GM21367 (cell line): ENCODE data around the gene STPG3.
"Not testable (repeated sequence)": the region's sequence is repeated elsewhere in the genome, so short reads cannot be mapped to it uniquely, and the experiment has no call there.

ENCODE experiments used
- ATAC-seq: cut with Tn5 transposase; IDR thresholded peaks from one replicate; pipeline ENCODE4 v1.9.1; 2021; ENCODE audit not compliant: unreplicated experiment

The STPG3 gene

GRCh38 chr9:137244486-137245449 is 6.3 kb upstream of the STPG3 start:
- ATAC-seq = no peak

DNA sequence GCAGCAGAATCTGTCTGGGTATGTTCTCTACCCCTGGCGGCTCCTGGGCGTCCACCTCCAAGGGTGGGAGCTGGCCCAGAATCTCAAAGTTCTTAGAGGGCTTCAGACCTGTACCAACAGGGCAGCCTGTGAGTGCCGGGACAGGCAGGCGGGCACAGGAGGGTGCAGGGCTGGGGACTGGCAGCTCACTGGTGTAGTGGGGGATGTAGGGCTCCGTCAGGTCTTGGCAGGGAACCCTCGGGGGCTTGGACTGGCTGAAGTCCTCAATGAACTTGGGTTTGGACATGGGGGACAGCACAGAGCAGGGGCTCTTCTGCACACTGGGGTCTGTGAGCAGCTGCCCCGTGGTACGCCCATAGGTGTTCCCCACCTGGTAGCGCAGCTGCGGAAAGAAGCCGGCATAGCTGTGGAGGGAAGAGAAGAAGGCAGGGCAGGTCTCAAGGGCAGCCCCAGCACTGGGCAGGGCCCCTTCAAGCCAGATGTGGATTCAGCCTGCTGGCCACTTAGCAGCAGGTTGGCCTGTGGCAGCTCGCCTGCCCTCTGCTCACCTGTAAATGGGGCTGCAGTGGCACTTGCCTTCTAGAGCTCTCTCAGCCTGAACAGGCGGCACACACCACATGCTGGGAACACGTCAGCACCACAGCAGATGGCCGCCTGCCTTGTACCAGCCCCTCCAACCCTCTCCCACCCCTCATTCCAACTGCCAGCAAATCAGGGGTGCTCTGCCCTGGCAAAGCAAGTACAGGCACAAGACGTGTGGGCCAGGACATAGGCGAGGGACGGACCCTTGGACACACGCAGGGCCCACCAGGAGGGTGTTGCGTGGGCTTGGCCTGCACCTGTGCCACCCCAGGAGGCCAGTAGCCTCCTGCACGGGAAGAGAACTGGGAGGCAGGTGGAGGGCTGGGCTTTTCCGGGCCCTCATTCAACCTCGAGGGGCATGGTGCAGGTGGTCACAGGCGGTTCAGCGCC is 5.3 kb upstream of the STPG3 start:
- ATAC-seq = no peak

DNA sequence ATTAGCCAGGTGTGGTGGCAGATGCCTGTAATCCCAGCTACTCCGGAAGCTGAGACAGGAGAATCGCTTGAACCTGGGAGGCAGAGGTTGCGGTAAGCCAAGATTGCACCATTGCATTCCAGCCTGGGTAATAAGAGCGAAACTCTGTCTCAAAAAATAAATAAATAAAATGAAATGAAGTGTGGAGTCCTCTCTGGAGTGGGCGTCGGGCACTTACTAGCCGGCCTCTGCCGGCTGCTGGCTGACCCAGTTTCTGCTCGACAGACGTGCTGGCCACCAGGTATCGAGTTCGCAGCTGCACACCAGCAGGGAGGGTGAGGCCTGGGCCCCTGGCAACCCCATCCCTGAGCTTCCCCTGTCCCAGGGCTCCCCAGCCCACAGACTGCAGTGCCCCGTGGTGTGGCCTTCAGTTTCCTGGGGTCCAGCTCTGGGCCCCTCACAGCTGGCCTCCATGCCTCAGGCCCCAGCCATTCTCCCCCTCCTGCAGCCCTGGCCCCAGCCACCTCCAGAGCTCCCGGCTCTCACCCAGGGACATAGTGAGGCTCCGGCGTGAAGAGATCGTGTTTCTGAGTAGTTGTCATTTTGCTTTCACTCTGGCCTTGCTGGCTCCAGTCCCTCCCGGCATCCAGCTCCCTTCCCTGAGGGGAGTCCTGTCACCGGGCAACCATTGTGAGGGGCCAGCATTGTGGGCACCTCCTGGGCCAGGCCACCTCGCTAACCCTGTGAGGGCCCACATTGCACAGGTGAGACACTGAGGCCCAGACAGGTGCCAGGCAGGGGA is 3.8 kb upstream of the STPG3 start:
- no peak for ATAC-seq

DNA sequence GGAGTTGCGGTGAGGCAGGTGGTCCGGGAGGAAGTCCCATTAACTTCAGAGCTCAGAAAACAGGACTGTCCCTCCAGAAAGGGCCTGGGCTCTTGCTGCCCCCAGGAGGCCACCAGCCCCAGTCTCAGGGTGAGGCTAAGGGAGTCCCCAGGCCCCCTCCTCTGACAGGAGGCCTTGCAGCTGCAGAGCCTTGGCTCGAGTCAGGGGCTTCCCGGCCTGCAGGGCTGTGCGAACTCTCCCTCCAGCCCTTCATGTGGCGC is 3.2 kb upstream of the STPG3 start:
- no peak for ATAC-seq

- ATAC-seq = no peak
Observed at GRCh38 chr9:137250329-137251193, 525 bp upstream of the STPG3 start.

GRCh38 chr9:137251490-137252268 is 593 bp downstream of the STPG3 start:
- ATAC-seq = no peak

GRCh38 chr9:137252555-137253506 is 1.7 kb downstream of the STPG3 start:
- ATAC-seq = no peak

- ATAC-seq = no peak
Observed at GRCh38 chr9:137253717-137254623, 2.9 kb downstream of the STPG3 start.

DNA sequence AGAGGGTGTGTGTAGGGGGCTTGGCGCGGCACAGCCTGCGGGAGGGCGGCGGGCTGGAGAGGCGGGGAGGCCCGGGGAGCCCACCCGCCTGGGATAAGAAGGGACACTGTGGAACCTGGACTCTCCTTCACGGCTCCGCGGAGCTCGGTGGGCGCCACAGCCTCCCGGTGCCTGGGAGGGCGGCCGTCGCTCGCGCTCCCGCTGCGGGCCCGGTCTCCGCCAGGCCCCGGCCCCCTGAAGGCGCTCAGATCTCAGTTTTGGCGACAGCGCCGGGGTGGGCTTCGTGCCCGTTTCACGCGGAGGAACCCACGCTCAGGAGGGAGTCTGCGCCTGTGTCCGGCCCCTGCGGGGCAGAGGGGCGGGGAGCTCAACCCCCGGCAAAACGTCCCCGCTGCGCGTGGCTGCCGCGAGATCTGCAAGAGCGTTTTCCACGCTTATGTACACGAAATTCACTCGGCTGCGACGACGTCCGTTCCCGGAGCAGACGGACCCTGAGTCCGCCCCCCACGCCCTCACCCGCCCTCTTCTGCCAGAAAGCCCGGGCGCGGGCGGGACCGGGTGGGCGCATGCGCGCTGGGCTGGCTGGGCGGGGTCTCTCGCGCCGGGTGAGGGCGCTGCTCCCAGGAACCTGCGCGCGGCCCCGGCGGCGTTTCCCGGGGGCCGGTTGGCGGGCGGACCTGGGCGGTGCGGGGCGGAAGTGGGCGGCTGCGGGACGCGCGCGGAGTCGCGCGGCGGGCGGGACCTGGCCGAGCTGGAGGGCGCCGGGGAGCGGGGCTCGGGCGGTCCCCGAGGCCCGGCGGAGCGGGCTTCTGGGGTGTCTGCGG is 3.8 kb downstream of the STPG3 start, which contains the start of gene NELFB:
Gene NELFB, plus strand, starts transcription at position 704 of the 824 bp plus-strand sequence.
- peak; percentile 64 for ATAC-seq

- ATAC-seq = no peak
Observed at GRCh38 chr9:137255448-137256114, 4.5 kb downstream of the STPG3 start.

DNA sequence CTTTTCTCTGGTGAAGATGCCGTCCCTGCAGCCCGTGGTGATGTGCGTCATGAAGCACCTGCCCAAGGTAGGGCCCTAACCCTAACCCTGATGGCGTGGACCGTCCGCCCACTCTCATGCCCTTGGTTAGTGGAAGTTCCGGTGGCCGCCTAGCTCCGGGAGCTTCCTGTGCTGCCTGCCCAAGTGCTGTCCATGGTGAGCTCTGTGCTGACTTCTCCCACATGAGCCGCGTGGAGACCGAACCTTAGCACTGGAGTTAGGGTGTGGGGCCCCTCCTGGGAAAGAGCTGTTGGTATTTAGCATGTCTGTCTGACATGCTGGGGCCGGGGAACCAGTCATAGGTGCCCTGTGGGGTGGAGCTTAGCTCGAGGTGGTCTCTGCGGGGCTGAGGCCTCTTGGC is 5.3 kb downstream of the STPG3 start:
- ATAC-seq = no peak

DNA sequence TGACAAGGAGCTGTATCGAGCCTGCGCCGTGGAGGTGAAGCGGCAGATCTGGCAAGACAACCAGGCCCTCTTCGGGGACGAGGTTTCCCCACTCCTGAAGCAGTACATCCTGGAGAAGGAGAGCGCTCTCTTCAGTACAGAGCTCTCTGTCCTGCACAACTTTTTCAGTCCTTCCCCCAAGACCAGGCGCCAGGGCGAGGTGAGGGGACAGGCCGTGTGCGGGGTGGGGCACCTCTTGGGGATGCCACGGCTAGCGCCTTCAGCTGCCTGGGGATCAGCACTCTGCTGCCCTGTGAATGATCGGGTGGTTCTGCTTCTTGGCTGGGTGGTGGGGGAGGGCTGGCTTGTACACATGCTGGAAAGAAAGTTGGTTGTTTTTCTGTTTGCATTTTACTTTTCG is 5.8 kb downstream of the STPG3 start:
- no peak for ATAC-seq

GRCh38 chr9:137262173-137262908 is 11.3 kb downstream of the STPG3 start:
- not testable (repeated sequence) for ATAC-seq

DNA sequence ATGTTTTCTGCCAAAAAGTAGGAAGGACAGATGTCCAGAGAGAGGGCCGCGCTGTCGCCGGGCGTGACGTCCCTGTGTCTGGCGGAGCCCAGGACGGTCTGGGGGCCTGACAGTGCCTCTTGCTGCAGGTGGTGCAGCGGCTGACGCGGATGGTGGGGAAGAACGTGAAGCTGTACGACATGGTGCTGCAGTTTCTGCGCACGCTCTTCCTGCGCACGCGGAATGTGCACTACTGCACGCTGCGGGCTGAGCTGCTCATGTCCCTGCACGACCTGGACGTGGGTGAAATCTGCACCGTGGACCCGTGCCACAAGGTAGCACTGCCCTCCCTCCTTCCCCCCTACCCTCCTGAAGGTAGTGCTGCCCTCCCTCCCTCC is 11.8 kb downstream of the STPG3 start:
- no peak for ATAC-seq

- ATAC-seq = no peak
Observed at GRCh38 chr9:137263506-137263905, 12.4 kb downstream of the STPG3 start.
